Mesenchymal stem cell (in vitro differentiated cells and primary cell): Measurements from ENCODE around the gene ZNF75A.

Experiments used
- DNase-seq: peaks from one replicate; pipeline ENCODE4 v3.0.0-alpha.2; 2013
- H2AFZ ChIP-seq: one replicate; pipeline ENCODE4 v1.6.1; 2013; ENCODE audit warnings: low read depth, mild to moderate bottlenecking, control low read depth, inconsistent platforms, low read length, moderate library complexity
- H2AK5ac ChIP-seq: 2 replicates; pipeline ENCODE4 v1.6.1; 2013; ENCODE audit warnings: low read length, moderate library complexity, mild to moderate bottlenecking, inconsistent platforms; ENCODE audit not compliant: severe bottlenecking
- H2BK120ac ChIP-seq: one replicate; pipeline ENCODE4 v1.6.1; 2013; ENCODE audit warnings: low read depth, mild to moderate bottlenecking, inconsistent platforms, low read length, moderate library complexity
- H2BK12ac ChIP-seq, 2 experiments: one replicate each; pipeline ENCODE4 v1.6.1; 2013; ENCODE audit warnings: inconsistent platforms in 2 of 2, low read length in 2 of 2, mild to moderate bottlenecking in 2 of 2, moderate library complexity in 2 of 2, control low read depth in 1 of 2
- H2BK15ac ChIP-seq: one replicate; pipeline ENCODE4 v1.6.1; 2013; ENCODE audit warnings: mild to moderate bottlenecking, low read depth, inconsistent platforms; ENCODE audit not compliant: poor library complexity, severe bottlenecking
- H2BK5ac ChIP-seq: 2 replicates; pipeline ENCODE4 v1.6.1; 2013; ENCODE audit warnings: low read depth, mild to moderate bottlenecking, low read length, control low read depth, inconsistent platforms; ENCODE audit not compliant: poor library complexity, severe bottlenecking
- H3K14ac ChIP-seq, 2 experiments: one replicate each; pipeline ENCODE4 v1.6.1; 2013; ENCODE audit warnings: inconsistent platforms in 2 of 2, low read length in 2 of 2, control low read depth in 1 of 2, mild to moderate bottlenecking in 1 of 2, moderate library complexity in 1 of 2
- H3K18ac ChIP-seq, 2 experiments: one replicate each; pipeline ENCODE4 v1.6.1; 2013; ENCODE audit warnings: inconsistent platforms in 2 of 2, low read length in 2 of 2, control low read depth in 1 of 2, low read depth in 1 of 2, mild to moderate bottlenecking in 1 of 2
- H3K23ac ChIP-seq, 2 experiments: one replicate each; pipeline ENCODE4 v1.6.1; 2013; ENCODE audit warnings: inconsistent platforms in 2 of 2, low read length in 2 of 2, mild to moderate bottlenecking in 2 of 2, moderate library complexity in 2 of 2, control low read depth in 1 of 2
- H3K27ac ChIP-seq: 2 replicates; pipeline ENCODE4 v1.5.1; 2013; ENCODE audit warnings: mild to moderate bottlenecking, moderate library complexity, low read length, control low read depth, inconsistent platforms; ENCODE audit not compliant: poor library complexity, severe bottlenecking
- H3K27me3 ChIP-seq, 2 experiments: 2 replicates each; pipeline versions ENCODE4 v1.6.1 to v1.7.0; 2013; ENCODE audit warnings: low read length in 2 of 2, mild to moderate bottlenecking in 2 of 2, moderate library complexity in 2 of 2, control low read depth in 1 of 2, inconsistent platforms in 1 of 2; ENCODE audit not compliant: control insufficient read depth in 1 of 2, insufficient read depth in 1 of 2
- H3K36me3 ChIP-seq, 2 experiments: 2 replicates each; pipeline versions ENCODE4 v1.6.1 to v1.7.0; 2013; ENCODE audit warnings: low read length in 2 of 2, control low read depth in 1 of 2, inconsistent platforms in 1 of 2, low read depth in 1 of 2, mild to moderate bottlenecking in 1 of 2; ENCODE audit not compliant: insufficient read depth in 2 of 2, control insufficient read depth in 1 of 2
- H3K4ac ChIP-seq, 2 experiments: one replicate each; pipeline ENCODE4 v1.6.1; 2013; ENCODE audit warnings: inconsistent platforms in 2 of 2, low read length in 2 of 2, mild to moderate bottlenecking in 2 of 2, moderate library complexity in 2 of 2, control low read depth in 1 of 2, low read depth in 1 of 2
- H3K4me1 ChIP-seq: 2 replicates; pipeline ENCODE4 v1.6.1; 2013; ENCODE audit warnings: low read depth, low read length, control low read depth; ENCODE audit not compliant: control insufficient read depth, insufficient read depth
- H3K4me2 ChIP-seq: 2 replicates; pipeline ENCODE4 v1.6.1; 2013; ENCODE audit warnings: low read length, mild to moderate bottlenecking, inconsistent platforms; ENCODE audit not compliant: poor library complexity, severe bottlenecking
- H3K4me3 ChIP-seq, 2 experiments: 2 replicates each; pipeline versions ENCODE4 v1.5.1 to v1.7.0; 2013; ENCODE audit warnings: low read length in 2 of 2, mild to moderate bottlenecking in 2 of 2, control low read depth in 1 of 2, low read depth in 1 of 2; ENCODE audit not compliant: insufficient read depth in 1 of 2
- H3K79me1 ChIP-seq: replicated peaks from 2 replicates; pipeline ENCODE4 v1.6.1; 2013; ENCODE audit warnings: mild to moderate bottlenecking, control low read depth, low read length, inconsistent platforms; ENCODE audit not compliant: poor library complexity, severe bottlenecking
- H3K9ac ChIP-seq: 2 replicates; pipeline ENCODE4 v1.7.0; 2013; ENCODE audit warnings: mild to moderate bottlenecking, low read length, moderate library complexity
- H3K9me3 ChIP-seq: 2 replicates; pipeline ENCODE4 v1.7.0; 2013; ENCODE audit warnings: mild to moderate bottlenecking, low read length; ENCODE audit not compliant: control insufficient read depth
- H4K8ac ChIP-seq: one replicate; pipeline ENCODE4 v1.6.1; 2013; ENCODE audit warnings: inconsistent platforms, mild to moderate bottlenecking, low read length, moderate library complexity
- H4K91ac ChIP-seq: one replicate; pipeline ENCODE4 v1.6.1; 2013; ENCODE audit warnings: mild to moderate bottlenecking, low read length, inconsistent platforms
- WGBS: methylation state at CpG from one replicate; pipeline ENCODE4 v1.1.7; 2013; ENCODE audit warnings: mixed read lengths; 5-methylcytosine and 5-hydroxymethylcytosine counted together

Gene ZNF75A

DNA sequence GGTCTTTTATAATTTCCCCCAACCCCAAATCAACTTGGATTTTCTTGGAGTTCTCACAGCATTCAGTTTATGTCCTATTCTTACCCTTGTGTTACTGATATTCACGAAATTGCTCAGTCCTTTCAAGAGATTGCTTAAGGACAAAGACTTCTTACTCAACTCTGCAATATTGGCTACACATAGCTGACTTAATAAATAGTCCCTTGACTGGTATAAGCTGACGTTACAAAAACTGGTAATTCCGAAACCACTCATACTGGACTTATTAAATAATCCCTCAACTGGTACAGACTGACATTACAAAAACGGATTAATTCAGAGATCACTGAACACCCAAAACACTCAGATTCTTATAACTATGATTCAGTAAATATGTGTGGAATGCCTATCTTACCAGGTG is 927 bp upstream of the ZNF75A start:
- no peak overlapping the region for H3K14ac ChIP-seq
- no peaks in the 10 kb centered on the region for H3K27me3 ChIP-seq
- H2BK12ac ChIP-seq: no peak overlapping the region

GRCh38 chr16:3306078-3306477 is 781 bp downstream of the ZNF75A start:
- Histone ChIP-seq H3K9ac (peak overlapping the region; percentile 93), H3K4ac (peak overlapping the region in 1 of 2 experiments; percentile 49), H3K27me3 (no peaks in the 10 kb centered on the region), H2BK12ac (no peak overlapping the region), H3K36me3 (peaks cover 37 to 61% of the 10 kb centered on the region in 2 experiments), H2BK15ac (no peak overlapping the region), H4K91ac (no peak overlapping the region), H3K79me1 (peaks cover 34% of the 10 kb centered on the region), H3K9me3 (peaks cover 74% of the 10 kb centered on the region), H3K18ac (peak overlapping the region in 1 of 2 experiments; percentile 99), H2AK5ac (no peak overlapping the region), H2BK5ac (peak overlapping the region; percentile 24), H3K14ac (no peak overlapping the region), H3K4me3 (peak overlapping the region; percentile 83 to 95), H3K23ac (no peak overlapping the region), H2AFZ (no peak overlapping the region), H3K4me2 (peak overlapping the region; percentile 47), H3K27ac (no peak overlapping the region), H3K4me1 (peaks cover 7% of the 10 kb centered on the region), H2BK120ac (no peak overlapping the region), H4K8ac (peak overlapping the region; percentile 100)
- 88% methylated on average over 8 of the region's 11 CpGs for WGBS
- DNase-seq: no peak

More for the DNA sequence above, 927 bp upstream of the ZNF75A start:
- DNase-seq: peak; percentile 51
- no peak overlapping the region for H2AK5ac ChIP-seq
- peak overlapping the region in 1 of 2 experiments; percentile 95 for H3K4me3 ChIP-seq
- peaks cover 74% of the 10 kb centered on the region for H3K9me3 ChIP-seq
- no peak overlapping the region for H2BK5ac ChIP-seq
- H2BK120ac ChIP-seq: no peak overlapping the region
- peak overlapping the region in 1 of 2 experiments; percentile 95 for H3K4ac ChIP-seq
- peak overlapping the region; percentile 47 for H3K4me2 ChIP-seq
- H4K91ac ChIP-seq: no peak overlapping the region
- no peak overlapping the region for H4K8ac ChIP-seq
- H3K36me3 ChIP-seq: peaks cover 33 to 65% of the 10 kb centered on the region in 2 experiments
- H3K79me1 ChIP-seq: peaks cover 34% of the 10 kb centered on the region
- 64% methylated on average over 3 of the region's 4 CpGs for WGBS
- no peak overlapping the region for H3K18ac ChIP-seq
- H3K23ac ChIP-seq: no peak overlapping the region
- no peak overlapping the region for H2AFZ ChIP-seq
- no peak overlapping the region for H3K27ac ChIP-seq
- no peak overlapping the region for H2BK15ac ChIP-seq
- H3K4me1 ChIP-seq: peaks cover 7% of the 10 kb centered on the region
- peak overlapping the region; percentile 93 for H3K9ac ChIP-seq

- Histone ChIP-seq H3K9me3 (peaks cover 99% of the 10 kb centered on the region), H3K23ac (no peak overlapping the region), H3K27ac (no peak overlapping the region), H3K36me3 (peaks cover 47 to 91% of the 10 kb centered on the region in 2 experiments), H2AFZ (no peak overlapping the region), H3K18ac (no peak overlapping the region), H3K27me3 (no peaks in the 10 kb centered on the region), H2AK5ac (no peak overlapping the region), H4K8ac (no peak overlapping the region), H3K4me1 (no peaks in the 10 kb centered on the region), H3K4me3 (peak overlapping the region in 1 of 2 experiments; percentile 51), H3K14ac (no peak overlapping the region), H2BK15ac (no peak overlapping the region), H3K4me2 (no peak overlapping the region), H2BK5ac (no peak overlapping the region), H3K9ac (no peak overlapping the region), H2BK12ac (no peak overlapping the region), H3K4ac (no peak overlapping the region), H2BK120ac (no peak overlapping the region), H4K91ac (no peak overlapping the region), H3K79me1 (peaks cover 24% of the 10 kb centered on the region)
- DNase-seq: no peak
- WGBS: 93% methylated on average over 3 of the region's 4 CpGs
Measured at GRCh38 chr16:3311496-3311895, 6.2 kb downstream of the ZNF75A start.

- Histone ChIP-seq H3K36me3 (peaks cover 28 to 64% of the 10 kb centered on the region in 2 experiments), H4K8ac (no peak overlapping the region), H3K27ac (no peak overlapping the region), H3K9ac (no peak overlapping the region), H3K14ac (no peak overlapping the region), H3K4me2 (no peak overlapping the region), H2BK15ac (no peak overlapping the region), H2BK120ac (no peak overlapping the region), H2BK12ac (no peak overlapping the region), H3K27me3 (no peaks in the 10 kb centered on the region), H2AK5ac (no peak overlapping the region), H3K18ac (no peak overlapping the region), H4K91ac (no peak overlapping the region), H2AFZ (no peak overlapping the region), H3K4ac (no peak overlapping the region), H3K4me3 (peak overlapping the region in 1 of 2 experiments; percentile 70), H3K9me3 (peaks cover 99% of the 10 kb centered on the region), H3K4me1 (no peaks in the 10 kb centered on the region), H3K79me1 (peaks cover 4% of the 10 kb centered on the region), H3K23ac (no peak overlapping the region), H2BK5ac (no peak overlapping the region)
- DNase-seq: peak; percentile 18
- WGBS: 84% methylated on average over 3 of the region's 3 CpGs
Measured at GRCh38 chr16:3317315-3317999, 12.2 kb downstream of the ZNF75A start.
